GM12892 (cell line): ENCODE measurements around the gene AMT.
"Not testable (repeated sequence)": the region's sequence is repeated elsewhere in the genome, so short reads cannot be mapped to it uniquely, and the experiment has no call there.

Source experiments
- DNase-seq: peaks from one replicate; pipeline ENCODE4 v3.0.0; 2011; ENCODE audit not compliant: insufficient read length
- FAIRE-seq: peaks from 2 replicates; lab custom pipeline; 2011; peaks lifted over from hg19 to GRCh38; lab: Jason Lieb, UNC
- POLR2A ChIP-seq: IDR thresholded peaks from 2 replicates; pipeline ENCODE4 v1.6.1; 2011; ENCODE audit warnings: low read depth, low read length, control low read depth
- POLR2AphosphoS5 ChIP-seq: IDR thresholded peaks from 2 replicates; pipeline ENCODE4 v1.6.1; 2011; ENCODE audit warnings: low read depth, low read length, control low read depth
- TAF1 ChIP-seq: IDR thresholded peaks from 2 replicates; pipeline ENCODE4 v1.6.1; 2011; ENCODE audit warnings: low read depth, mild to moderate bottlenecking, control low read depth, low read length, borderline replicate concordance

AMT gene

DNA sequence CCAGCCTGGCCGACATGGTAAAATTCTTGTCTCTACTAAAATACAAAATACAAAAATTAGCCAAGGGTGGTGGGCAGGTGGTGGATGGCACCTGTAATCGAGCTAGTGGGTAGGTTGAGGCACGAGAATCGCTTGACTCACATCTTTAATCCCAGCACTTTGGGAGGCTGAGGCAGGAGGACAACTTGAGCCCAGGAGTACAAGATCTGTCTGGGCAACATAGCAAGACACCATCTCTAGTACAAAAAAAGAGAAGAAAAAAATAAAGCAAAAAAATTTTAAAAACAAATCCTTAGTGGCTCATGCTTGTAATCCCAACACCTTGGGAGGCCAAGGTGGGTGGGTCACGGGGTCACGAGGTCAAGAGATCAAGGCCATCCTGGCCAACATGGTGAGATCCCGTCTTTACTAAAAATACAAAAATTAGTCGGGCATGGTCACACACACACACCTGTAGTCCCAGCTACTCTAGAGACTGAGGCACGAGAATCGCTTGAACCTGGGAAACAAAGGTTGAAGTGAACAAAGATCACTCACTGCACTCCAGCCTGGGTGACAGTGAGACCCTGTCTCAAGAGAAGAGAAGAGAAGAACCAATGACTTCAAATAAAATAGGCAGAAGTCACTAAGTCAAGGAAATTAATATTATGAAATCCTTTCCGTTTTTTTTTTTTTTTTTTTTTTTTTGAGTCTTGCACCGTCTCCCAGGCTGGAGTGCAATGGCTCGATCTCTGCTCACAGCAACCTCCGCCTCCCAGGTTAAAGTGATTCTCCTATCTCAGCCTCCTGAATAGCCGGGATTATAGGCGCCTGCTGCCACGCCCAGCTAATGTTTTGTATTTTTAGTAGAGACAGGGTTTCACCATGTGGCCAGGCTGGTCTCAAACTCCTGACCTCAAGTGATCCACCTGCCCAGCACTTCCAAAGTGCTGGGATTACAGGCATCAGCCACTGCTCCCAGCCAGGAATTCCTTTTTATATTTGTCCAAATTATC, 15.4 kb downstream of the AMT start:
- FAIRE-seq (no peak), DNase-seq (no peak)
- TF ChIP-seq POLR2AphosphoS5 (no peak), POLR2A (no peak), TAF1 (no peak)

DNA sequence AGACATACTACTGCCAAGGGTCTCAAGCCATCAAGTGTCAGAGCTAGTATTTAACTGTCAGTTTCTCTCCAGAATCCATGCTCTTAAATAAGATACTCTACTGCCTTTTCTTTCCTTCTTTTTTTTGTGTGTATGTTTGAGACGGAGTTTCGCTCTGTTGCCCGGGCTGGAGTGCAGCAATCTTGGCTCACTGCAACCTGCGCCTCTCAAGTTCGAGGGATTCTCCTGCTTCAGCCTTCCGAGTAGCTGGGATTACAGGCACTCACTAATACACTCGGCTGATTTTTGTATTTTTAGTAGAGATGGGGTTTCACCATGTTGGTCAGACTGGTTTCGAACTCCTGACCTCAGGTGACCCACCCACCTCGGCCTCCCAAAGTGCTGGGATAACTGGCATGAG, 16.7 kb downstream of the AMT start:
- DNase-seq, FAIRE-seq: not testable (repeated sequence)

DNA sequence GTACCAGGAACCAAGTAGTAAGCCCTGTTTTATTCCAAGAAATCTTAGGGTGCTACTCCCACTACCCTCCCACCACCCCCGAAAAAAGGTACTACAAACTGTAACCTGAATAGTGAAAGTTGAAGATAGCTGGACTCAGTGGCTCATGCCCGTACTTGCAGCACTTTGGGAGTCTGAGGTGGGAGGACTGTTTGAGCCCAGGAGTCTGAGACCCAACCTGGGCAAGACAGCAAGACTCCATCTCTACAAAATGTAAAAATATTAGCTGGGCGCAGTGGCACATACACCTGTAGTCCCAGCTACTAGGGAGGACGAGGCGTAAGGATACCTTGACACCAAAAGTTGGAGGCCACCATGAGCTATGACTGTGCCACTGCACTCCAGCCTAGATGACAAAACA, 18.4 kb downstream of the AMT start:
- DNase-seq (no peak), FAIRE-seq (no peak)
- TF ChIP-seq POLR2A (no peak), POLR2AphosphoS5 (no peak), TAF1 (no peak)

DNA sequence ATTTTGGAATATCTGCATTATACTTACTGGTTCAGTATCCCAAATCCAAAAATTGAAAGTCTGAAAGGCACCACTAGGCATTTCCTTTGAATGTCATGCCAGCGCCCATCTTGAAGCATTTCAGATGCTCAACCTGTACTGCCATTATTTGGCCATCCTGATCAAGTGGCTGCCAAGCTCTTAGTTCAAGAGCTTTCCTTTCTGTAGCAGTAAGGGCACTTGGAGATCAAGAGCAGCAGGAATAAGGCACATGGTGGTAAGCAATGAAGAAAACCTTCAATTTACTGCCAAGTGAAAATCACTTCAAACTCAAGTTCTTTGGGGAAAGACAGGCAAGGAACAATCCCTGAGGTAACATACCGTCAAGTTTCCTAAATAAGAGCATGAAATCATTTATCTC, 20.5 kb downstream of the AMT start:
- FAIRE-seq, result no peak
- no peak for DNase-seq
- TF ChIP-seq TAF1 (no peak), POLR2A (no peak), POLR2AphosphoS5 (no peak)

DNA sequence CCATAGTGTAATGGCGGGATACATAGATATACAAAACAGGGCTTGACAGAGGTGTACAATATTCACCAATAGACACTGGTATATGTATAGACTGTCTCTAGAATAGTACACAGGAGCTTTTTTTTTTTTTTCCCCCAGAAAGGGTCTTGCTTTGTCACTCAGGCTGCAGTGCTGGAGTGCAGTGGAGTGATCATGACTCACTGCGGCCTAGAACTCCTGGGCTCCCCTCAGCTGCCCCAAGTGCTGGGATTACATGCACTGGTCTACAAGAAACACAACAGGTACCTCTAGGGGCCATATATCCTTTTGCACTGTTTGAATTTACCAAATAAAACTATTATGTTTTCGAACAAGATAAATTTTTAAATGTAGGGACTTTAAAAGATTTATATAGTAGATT, 22.8 kb downstream of the AMT start:
- no peak for FAIRE-seq
- no peak for DNase-seq
- TF ChIP-seq POLR2AphosphoS5, result no peak
- TF ChIP-seq TAF1, result no peak
- TF ChIP-seq POLR2A, result no peak

DNA sequence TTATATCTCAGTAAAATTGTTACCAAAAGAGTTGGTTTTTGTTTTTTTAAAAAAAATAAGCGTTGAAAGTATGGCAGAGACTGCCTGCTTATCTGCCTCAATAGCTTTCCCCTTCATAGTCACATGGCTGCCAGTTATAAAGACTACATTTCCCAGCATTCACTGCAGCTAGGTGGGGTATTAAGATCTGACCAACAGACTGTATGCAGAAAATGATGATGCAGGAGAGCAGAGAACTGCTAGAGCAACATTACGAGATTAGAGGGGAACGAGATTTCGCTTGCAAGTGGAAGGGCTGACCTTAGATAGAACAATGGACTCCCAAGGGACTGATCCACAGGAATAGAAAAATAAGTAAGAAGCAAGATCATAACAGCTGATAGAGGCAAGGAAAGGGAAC, 24.8 kb downstream of the AMT start:
- peak; percentile 81 for FAIRE-seq
- DNase-seq, result no peak
- no peak for TF ChIP-seq POLR2A
- TF ChIP-seq POLR2AphosphoS5, result no peak
- no peak for TF ChIP-seq TAF1

DNA sequence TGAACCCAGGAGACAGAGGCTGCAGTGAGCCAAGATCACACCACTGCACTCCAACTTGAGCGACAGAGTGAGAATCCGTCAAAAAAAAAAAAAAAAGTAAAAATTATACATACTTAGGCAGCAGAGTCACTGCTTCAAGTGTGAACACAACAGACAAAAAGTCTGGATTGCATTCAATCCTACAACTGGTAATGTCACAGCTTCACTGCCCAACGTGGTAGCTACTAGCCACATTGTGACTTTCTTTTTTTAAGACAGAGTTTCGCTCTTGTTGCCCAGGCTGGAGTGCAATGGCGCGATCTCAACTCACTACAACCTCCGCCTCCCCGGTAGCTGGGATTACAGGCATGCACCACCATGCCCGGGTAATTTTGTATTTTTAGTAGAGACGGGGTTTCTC, 31.0 kb downstream of the AMT start:
- DNase-seq, result not testable (repeated sequence)

DNA sequence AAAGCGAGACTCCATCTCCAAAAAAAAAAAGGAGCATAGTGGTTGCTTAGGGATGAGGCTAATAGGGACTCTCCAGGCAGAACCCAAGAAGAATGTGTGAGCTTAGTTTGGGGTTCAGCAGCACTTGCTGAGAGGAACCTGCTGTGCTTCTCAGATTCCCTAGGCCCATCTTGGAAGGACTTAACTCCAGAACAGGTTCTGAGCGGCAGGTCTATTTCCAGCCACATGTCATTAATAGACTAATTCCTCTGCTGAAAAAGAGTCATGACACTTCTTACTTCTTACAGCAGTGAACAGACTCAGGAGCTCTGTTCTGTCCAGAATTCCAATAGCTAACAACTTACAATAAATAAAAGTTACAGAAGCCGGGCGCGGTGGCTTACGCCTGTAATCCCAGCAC, 33.0 kb downstream of the AMT start:
- no peak for FAIRE-seq
- DNase-seq, result no peak
- TF ChIP-seq POLR2A, result no peak
- TF ChIP-seq POLR2AphosphoS5, result no peak
- no peak for TF ChIP-seq TAF1

More for the DNA sequence above, 31.0 kb downstream of the AMT start:
- FAIRE-seq, result not testable (repeated sequence)

DNA sequence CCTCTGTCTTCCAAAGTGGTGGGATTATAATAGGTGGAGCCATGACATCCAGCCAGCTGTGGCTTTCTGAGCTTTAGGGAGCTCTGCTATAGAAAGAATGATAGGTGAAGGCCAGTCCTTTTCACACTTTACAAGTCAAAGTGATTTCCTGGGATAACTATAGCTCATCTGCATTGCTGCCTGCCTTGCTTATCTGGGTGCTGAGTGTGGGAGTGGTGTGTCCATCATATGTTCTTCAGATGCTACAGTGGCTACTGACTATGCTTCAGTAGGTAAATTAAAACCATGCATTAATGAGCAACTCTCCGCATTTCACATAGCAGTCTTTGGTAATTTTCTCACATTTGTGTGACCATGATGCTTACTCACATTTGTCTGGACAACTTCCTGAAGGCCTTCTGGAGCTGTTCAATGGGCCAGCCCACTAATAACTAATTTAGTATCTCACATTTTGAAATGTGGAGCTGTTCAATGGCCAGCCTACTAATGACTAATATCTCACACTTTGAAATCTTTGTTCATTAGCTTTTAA, 33.9 kb downstream of the AMT start:
- FAIRE-seq (peak; percentile 5), DNase-seq (no peak)
- TF ChIP-seq POLR2AphosphoS5 (no peak), POLR2A (no peak), TAF1 (no peak)

DNA sequence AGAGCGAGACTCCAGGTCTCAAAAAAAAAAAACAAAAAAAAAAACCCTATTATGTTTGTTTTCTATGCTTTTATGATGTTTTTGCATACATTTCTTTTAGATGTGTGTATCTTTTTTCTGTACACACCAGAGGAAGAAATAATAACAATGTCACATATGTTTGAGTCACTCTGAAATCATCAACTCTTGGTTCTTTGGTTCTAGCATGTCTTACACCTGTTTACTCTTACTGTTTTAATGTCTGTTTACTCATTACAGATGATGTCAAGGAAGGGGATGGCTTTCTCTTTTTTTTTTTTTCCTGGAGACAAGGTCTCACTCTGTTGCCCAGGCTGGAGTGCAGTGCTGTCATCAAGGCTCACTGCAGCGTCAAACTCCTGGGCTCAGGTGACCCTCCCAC, 34.6 kb downstream of the AMT start:
- TF ChIP-seq POLR2AphosphoS5, result no peak
- TF ChIP-seq TAF1, result no peak
- no peak for TF ChIP-seq POLR2A
- no peak for DNase-seq
- no peak for FAIRE-seq

DNA sequence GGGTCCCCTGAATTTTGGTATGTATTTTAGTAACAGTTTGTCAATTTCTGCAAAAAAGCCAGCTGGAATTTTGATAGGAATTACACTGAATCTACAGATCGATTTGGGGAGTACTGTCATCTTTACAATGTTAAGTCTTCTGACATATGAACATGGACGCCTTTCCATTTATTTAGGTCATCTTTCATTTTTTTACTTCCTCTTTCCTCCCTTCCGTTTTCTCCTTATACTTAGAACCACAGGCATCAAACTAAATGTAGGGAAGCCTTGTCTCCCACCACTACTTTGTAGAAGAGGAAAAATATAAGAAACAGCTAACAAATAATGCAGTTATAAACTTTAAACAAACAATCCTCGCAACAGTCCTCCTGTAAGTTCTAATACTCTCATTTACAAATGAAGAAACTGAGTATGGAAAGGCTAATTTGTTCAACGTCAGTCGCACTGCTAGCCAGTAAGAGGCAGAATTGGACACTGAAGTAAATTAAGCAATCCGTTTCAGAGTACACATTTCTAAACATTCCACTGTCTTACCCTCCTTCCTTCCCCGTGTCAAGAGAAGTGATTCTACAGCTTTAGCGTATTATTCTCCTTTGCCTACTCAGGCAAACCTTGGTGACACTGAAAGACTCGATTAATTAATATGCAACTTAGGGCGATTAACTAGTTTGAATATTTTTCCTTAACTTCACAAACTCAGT, 36.1 kb downstream of the AMT start:
- TF ChIP-seq POLR2A (no peak), TAF1 (no peak), POLR2AphosphoS5 (no peak)
- FAIRE-seq, result no peak
- no peak for DNase-seq

DNA sequence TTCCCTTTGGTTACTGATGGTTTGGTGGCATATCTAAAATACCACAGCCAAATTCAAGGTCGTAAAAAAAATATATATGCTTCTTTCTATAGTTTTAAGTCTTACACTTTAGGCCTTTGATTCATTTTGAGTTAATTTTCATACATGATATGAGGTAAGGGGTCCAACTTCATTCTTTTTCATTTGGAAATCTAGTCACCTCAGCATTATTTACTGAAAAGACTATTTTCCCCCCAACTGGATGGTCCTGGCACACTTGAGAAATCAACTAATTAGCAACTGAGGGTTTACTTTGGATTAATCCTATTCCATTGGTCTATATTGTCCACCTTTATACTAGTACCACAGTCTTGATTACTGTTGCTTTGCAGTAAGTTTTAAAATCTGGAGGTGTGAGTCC, 36.7 kb downstream of the AMT start:
- FAIRE-seq (no peak), DNase-seq (no peak)
- TF ChIP-seq TAF1 (no peak), POLR2A (no peak), POLR2AphosphoS5 (no peak)

DNA sequence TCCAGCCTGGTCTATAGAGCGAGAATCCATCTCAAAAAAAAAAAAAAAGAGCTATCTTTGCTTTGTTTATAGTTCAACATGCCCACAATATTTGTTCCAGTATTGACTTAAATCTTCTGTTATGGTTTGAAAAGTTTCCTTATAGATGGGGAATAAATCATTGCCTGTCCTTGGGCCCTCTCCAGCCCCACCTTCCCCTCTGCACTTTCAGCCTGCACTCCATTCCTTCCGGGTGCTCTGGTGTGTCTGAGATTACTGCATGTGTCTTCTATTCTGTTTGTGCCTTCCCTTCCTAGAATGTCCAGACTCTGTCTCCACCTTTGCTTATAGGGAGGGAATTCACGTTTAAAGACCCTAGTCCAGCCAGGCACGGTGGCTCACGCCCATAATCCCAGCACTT, 38.9 kb downstream of the AMT start:
- FAIRE-seq (no peak), DNase-seq (no peak)
- no peak for TF ChIP-seq POLR2A
- TF ChIP-seq POLR2AphosphoS5, result no peak
- no peak for TF ChIP-seq TAF1
